Stomach (tissue), 4 donors: ENCODE measurements around the gene ZNF318.

Source experiments
- EP300 ChIP-seq: sonication (generic); formaldehyde crosslinking; IDR thresholded peaks from one replicate; pipeline ENCODE4 v1.6.1; 2017; ENCODE audit warnings: antibody characterized with exemption
- POLR2A ChIP-seq, 4 donors: fragments of 450-650 bp; IDR thresholded peaks; one replicate each; pipeline ENCODE4 v1.6.1; 2016; ENCODE audit warnings: antibody characterized with exemption in 4 of 4, control low read depth in 2 of 4, mild to moderate bottlenecking in 1 of 4, moderate library complexity in 1 of 4
- TF ChIP-seq, protein P1 (sequence below), 7 experiments: fragments of 450-650 bp in 4 of 7; fragments of 200-600 bp in 3 of 7; sonication (generic) in 3 of 7; IDR thresholded peaks; one replicate each; pipeline ENCODE4 v1.5.1; 2016 to 2019; ENCODE audit warnings: antibody characterized with exemption in 7 of 7, control low read depth in 2 of 7, mild to moderate bottlenecking in 1 of 7

- TF ChIP-seq, protein P1, sequence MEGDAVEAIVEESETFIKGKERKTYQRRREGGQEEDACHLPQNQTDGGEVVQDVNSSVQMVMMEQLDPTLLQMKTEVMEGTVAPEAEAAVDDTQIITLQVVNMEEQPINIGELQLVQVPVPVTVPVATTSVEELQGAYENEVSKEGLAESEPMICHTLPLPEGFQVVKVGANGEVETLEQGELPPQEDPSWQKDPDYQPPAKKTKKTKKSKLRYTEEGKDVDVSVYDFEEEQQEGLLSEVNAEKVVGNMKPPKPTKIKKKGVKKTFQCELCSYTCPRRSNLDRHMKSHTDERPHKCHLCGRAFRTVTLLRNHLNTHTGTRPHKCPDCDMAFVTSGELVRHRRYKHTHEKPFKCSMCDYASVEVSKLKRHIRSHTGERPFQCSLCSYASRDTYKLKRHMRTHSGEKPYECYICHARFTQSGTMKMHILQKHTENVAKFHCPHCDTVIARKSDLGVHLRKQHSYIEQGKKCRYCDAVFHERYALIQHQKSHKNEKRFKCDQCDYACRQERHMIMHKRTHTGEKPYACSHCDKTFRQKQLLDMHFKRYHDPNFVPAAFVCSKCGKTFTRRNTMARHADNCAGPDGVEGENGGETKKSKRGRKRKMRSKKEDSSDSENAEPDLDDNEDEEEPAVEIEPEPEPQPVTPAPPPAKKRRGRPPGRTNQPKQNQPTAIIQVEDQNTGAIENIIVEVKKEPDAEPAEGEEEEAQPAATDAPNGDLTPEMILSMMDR (IDR thresholded peaks at IDR 0.05): no peak
- no peak for TF ChIP-seq POLR2A (IDR thresholded peaks at IDR 0.05)
- TF ChIP-seq EP300: no peak
These were observed 82.9 kb downstream of the ZNF318 start for GRCh38 chr6:43286456-43286979.
